GM18870 (cell line): Measurements from ENCODE around the gene ATG12.
"Not testable (repeated sequence)": the region's sequence is repeated elsewhere in the genome, so short reads cannot be mapped to it uniquely, and the experiment has no call there.

Experiments
- ATAC-seq: cut with Tn5 transposase; IDR thresholded peaks from one replicate; pipeline ENCODE4 v1.9.1; 2021; ENCODE audit warnings: moderate library complexity; ENCODE audit not compliant: unreplicated experiment

Gene ATG12

GRCh38 chr5:115810761-115811160 lies 30.6 kb downstream of the ATG12 start:
- ATAC-seq, result no peak

- ATAC-seq, result no peak
Measured at GRCh38 chr5:115809946-115810345, 31.4 kb downstream of the ATG12 start.

DNA sequence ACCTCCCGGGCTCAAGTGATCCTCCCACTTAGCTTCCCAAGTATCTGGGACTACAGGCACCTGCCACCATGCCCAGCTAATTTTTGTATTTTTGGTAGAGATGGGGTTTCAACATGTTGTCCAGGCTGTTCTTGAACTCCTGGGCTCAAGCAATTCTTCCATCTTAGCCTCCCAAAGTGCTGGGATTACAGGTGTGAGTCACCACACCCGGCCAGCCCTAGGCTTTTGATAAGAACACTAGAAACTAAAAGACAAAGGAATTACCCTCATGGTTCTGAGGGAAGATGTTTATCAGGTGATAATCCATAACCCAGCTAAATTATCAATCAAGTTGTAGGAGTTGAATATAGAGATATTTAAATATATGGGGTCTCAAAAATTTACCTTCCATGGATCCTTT lies 33.3 kb downstream of the ATG12 start:
- ATAC-seq, result not testable (repeated sequence)

- ATAC-seq, result no peak
Measured at GRCh38 chr5:115807654-115808052, 33.7 kb downstream of the ATG12 start.

DNA sequence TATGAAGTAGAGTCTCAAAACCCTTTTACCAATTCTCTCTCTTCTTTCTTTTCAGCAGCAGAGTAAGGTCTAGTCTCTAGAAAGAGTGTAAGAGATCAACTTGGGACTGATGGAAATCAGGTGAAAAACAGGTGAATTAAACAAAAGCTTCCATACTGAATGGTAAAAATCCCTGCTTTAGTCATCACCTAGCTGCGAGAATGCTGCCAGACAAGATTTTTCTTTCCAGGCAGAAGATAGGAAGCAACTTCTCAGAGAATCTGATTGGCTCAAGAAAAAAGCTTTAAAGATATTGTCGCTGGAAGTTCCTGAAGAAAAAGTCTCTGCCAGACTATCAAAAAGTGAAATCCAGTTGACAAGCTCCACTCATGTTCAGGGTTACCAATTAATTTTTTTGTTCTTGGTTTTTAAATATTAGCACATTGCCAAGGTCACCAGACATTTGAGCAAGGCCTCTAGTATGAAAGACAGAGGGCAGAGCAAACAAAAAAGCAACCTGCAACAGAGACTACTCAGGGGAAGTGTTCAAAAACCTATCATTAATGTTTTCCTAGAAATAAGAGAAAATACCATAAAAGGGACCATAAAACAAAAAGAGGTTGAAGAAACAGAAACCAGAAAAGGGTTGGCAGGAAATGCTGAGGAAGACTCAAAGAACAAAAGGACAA lies 34.2 kb downstream of the ATG12 start:
- ATAC-seq, result no peak

- no peak for ATAC-seq
Measured at GRCh38 chr5:115801984-115802383, 39.4 kb downstream of the ATG12 start.

GRCh38 chr5:115801152-115801551 lies 40.2 kb downstream of the ATG12 start:
- ATAC-seq, result no peak

DNA sequence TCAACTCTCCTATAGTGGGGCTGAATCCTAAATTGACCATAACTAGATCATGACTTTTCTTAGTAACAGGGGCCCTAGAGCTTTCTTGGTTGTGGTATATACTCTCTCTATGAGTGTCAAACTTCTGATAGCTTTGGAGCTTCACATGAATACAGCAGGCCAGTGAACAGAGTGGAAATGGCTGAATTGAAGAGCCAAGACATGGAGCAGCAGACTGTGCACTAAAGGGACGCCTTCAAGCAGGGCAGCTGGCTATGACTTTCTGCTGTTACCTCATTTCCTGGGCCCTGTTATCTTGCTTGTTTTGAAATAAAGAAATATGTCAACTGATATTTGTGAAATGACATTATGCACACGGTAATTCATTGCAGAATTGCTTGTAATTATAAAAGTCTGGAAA lies 41.3 kb downstream of the ATG12 start:
- ATAC-seq, result no peak

- no peak for ATAC-seq
Measured at GRCh38 chr5:115798252-115798651, 43.1 kb downstream of the ATG12 start.

DNA sequence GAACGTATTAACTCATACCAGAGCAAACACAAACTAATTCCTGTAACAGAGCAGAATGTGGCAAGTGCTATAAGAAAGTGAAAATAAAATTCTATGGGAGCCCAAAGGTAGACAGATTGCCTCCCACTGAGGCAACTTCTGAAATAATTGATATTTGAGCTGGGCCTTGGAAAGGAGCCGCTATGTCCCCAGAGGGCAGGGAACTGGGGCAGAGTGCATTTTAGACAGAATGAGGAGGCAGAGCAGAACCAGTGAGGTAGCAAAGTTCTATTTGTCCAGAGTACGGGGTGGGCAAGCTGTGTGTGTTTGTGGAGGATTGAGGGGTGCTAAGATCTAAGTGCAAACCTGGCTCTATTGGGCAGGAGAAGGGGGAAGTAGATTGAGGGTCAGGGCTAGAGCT lies 44.7 kb downstream of the ATG12 start:
- no peak for ATAC-seq

GRCh38 chr5:115795700-115796099 lies 45.7 kb downstream of the ATG12 start:
- ATAC-seq, result no peak

DNA sequence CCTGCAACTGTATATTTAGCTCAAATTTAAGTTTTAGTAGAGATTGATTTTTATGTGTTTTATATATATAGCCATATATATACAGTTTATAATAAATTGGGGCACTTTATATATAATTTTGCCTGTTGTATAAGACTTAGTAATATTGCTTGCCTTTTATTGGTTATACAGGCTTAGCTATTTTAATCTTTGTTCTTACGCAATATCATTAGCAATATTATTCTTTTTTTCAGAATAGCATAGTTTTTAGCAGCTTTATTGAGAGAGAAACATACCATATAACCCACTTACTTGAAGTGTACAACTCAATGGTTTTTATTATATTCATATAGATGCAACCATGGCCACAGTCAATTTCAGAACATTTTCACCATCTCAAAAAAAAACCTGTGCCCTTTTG lies 52.9 kb downstream of the ATG12 start:
- ATAC-seq, result no peak

DNA sequence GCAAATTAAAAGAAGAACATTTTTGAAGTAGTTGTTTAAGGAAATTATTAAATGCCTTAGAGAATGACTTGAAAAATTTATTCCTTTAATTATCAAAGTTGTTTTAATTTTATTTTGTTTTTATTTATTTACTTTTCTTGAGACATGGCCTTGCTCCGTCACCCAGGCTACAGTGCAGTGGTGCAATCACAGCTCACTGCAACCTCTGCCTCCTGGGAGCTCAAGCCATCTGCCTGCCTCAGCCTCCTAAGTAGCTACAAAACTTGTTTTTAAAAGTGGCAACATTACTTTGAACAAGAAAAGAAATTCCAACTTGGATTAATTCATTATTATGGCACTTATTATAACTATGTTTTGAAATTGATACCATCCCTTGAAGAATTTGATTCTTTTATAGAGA lies 53.9 kb downstream of the ATG12 start:
- no peak for ATAC-seq

- ATAC-seq, result no peak
Measured at GRCh38 chr5:115785381-115786065, 55.8 kb downstream of the ATG12 start.

DNA sequence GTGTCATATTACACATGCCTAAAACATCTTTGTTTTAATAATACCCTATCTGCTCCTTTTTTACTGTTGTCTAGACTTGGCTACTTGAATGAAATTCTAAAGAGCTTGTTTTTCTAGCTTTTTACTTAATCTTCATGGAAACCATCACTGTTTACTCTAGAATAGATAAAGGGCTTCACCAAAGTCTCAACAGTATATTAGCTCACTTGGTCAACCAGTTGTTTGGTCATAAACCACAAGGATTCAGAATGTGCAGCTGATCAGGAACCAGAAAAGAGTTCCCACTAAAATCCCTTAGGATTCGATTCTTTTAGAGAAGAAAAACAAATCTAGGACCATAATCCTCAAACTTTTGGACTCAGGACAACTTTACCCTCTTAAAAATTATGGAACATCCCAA lies 62.9 kb downstream of the ATG12 start:
- no peak for ATAC-seq
